ENCODE measurements around the gene HRH1. TPM values are rescaled to one million over a fixed set of nuclear protein-coding genes. Genes with fewer than 3 reads are reported as not detected.

The HRH1 gene
- total and polyA plus RNA-seq, 10 of the 15 experiments (the other 5 are each of a cell fraction or from before 2014, with no cell fraction given): not detected

- CTCF ChIA-PET: no interaction called here
- H3K4me2 ChIP-seq (ENCODE audit: control insufficient read depth, insufficient read depth): no peak overlapping the region
- SMC1A ChIA-PET (ENCODE audit: uncharacterized antibody, unreplicated experiment): no interaction called here
- DNase-seq (ENCODE audit: low read depth, low spot score) (no peak), FAIRE-seq (no peak), ATAC-seq (no peak)
- no peaks in the 10 kb centered on the region for H3K9me3 ChIP-seq (replicated peaks; ENCODE audit: control insufficient read depth, insufficient read depth, low read length)
- H4K20me1 ChIP-seq (ENCODE audit: control insufficient read depth, insufficient read depth): no peaks in the 10 kb centered on the region
- no TSS peak for BruUV-seq (replicated peaks)
- no peak overlapping the region for H2AFZ ChIP-seq (ENCODE audit: control insufficient read depth, low read depth, low read length)
- H3K36me3 ChIP-seq (ENCODE audit: control insufficient read depth in 2 of 2, insufficient read depth in 2 of 2, low read length in 1 of 2): 0 out of 4 replicates have a peak, but pooled peaks cover 0 to 2% of the 10 kb centered on the region in 2 experiments
- intact Hi-C loops (cut with micrococcal nuclease; ENCODE audit: unreplicated experiment): no loop called here
- POLR2A ChIA-PET: no interaction called here
- RAD21 ChIA-PET (ENCODE audit: unreplicated experiment): no interaction called here
- no peak overlapping the region for H3K4me3 ChIP-seq
- no peak overlapping the region for H3K27ac ChIP-seq (ENCODE audit: control insufficient read depth, insufficient read depth)
- no peak for TF ChIP-seq CBX3 (IDR thresholded peaks at IDR 0.05; ENCODE audit: borderline replicate concordance, low read depth)
- no peak for TF ChIP-seq TARDBP (IDR thresholded peaks at IDR 0.05; ENCODE audit: borderline replicate concordance)
- TF ChIP-seq SREBF2 (IDR thresholded peaks at IDR 0.05; ENCODE audit: low read length): no peak
- TF ChIP-seq NFIC (IDR thresholded peaks at IDR 0.05; ENCODE audit: low read depth, low read length): no peak
- no peak for TF ChIP-seq KAT2A (conservative IDR thresholded peaks at IDR 0.05; ENCODE audit: control insufficient read depth, low read depth, low read length)
- TF ChIP-seq E2F8 (IDR thresholded peaks at IDR 0.05; ENCODE audit: low read depth, partially characterized antibody): no peak
- no peak for TF ChIP-seq ZNF592 (IDR thresholded peaks at IDR 0.05)
- no peak for TF ChIP-seq NFYA (IDR thresholded peaks at IDR 0.05; ENCODE audit: borderline replicate concordance, low read depth, low read length)
- TF ChIP-seq MEF2B (IDR thresholded peaks at IDR 0.05; ENCODE audit: partially characterized antibody, poor library complexity, severe bottlenecking): no peak
- TF ChIP-seq, protein P1, sequence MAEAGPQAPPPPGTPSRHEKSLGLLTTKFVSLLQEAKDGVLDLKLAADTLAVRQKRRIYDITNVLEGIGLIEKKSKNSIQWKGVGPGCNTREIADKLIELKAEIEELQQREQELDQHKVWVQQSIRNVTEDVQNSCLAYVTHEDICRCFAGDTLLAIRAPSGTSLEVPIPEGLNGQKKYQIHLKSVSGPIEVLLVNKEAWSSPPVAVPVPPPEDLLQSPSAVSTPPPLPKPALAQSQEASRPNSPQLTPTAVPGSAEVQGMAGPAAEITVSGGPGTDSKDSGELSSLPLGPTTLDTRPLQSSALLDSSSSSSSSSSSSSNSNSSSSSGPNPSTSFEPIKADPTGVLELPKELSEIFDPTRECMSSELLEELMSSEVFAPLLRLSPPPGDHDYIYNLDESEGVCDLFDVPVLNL (IDR thresholded peaks at IDR 0.05; ENCODE audit: low read depth, low read length): no peak
- TF ChIP-seq ZBTB33 (IDR thresholded peaks at IDR 0.05): no peak
- no peak for TF ChIP-seq RB1 (IDR thresholded peaks at IDR 0.05; ENCODE audit: borderline replicate concordance)
- TF ChIP-seq FOXM1 (IDR thresholded peaks at IDR 0.05; ENCODE audit: low read depth, low read length): no peak
- TF ChIP-seq RUNX3 (IDR thresholded peaks at IDR 0.05; ENCODE audit: low read length): no peak
- in situ Hi-C loops (cut with MboI): no loop called here
- H3K9ac ChIP-seq (ENCODE audit: control insufficient read depth, insufficient read depth, low read length): no peak overlapping the region
- WGBS (ENCODE audit: insufficient coverage, insufficient replicate concordance, low lambda C conversion rate, missing lambda C conversion rate): 67% methylated on average over 9 of the region's 9 CpGs
- peaks cover 18% of the 10 kb centered on the region for H3K79me2 ChIP-seq (ENCODE audit: control insufficient read depth, insufficient read depth, low read length)
- H3K4me1 ChIP-seq (ENCODE audit: control insufficient read depth, insufficient read depth, low read length): peaks cover 6% of the 10 kb centered on the region
- no peaks in the 10 kb centered on the region for H3K27me3 ChIP-seq (replicated peaks in 1 of 2; ENCODE audit: control insufficient read depth in 2 of 2, insufficient read depth in 2 of 2, low read length in 1 of 2)
Observed at GRCh38 chr3:11269007-11269406, 114.7 kb downstream of the HRH1 start.
